ENCODE measurements around the gene TRPV5.

The TRPV5 gene

DNA sequence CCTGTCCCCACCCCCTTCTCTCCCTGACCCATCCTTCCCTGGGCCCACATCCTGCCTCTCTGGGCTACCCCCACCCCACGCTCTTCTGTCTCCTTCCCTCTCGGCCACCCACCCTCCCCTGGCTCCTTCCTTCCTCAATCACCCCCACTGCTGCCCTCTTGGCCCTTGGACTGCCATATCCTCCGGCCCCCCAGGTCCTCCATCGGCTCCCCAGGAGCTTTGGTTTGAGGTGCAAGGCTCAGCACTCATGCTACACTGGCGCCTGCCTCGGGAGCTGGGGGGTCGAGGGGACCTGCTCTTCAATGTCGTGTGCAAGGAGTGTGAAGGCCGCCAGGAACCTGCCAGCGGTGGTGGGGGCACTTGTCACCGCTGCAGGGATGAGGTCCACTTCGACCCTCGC lies 67.8 kb downstream of the TRPV5 start:
- Histone ChIP-seq H3K27ac (ENCODE audit: insufficient read depth in 1 of 2, low read depth in 1 of 2, low read length in 2 of 2, poor library complexity in 1 of 2, severe bottlenecking in 2 of 2) (no peak overlapping the region), H3K27me3 (replicated peaks in 2 of 5; ENCODE audit: control insufficient read depth in 4 of 5, insufficient read depth in 5 of 5, low read length in 4 of 5) (no peaks in the 10 kb centered on the region), H3K4me1 (ENCODE audit: control extremely low read depth in 1 of 4, control insufficient read depth in 4 of 4, insufficient read depth in 4 of 4, low read length in 3 of 4) (peaks cover 0 to 16% (median 15%) of the 10 kb centered on the region in 4 experiments), H3K9me3 (ENCODE audit: control extremely low read depth in 1 of 5, control insufficient read depth in 4 of 5, insufficient read depth in 2 of 5, low read depth in 1 of 5, low read length in 4 of 5) (no peaks in the 10 kb centered on the region), H3K4me3 (ENCODE audit: control insufficient read depth in 1 of 7, extremely low read depth in 1 of 7, insufficient read depth in 4 of 7, low read depth in 2 of 7, low read length in 6 of 7) (peak overlapping the region in 2 of 7 experiments; percentile 7 to 23), H3K36me3 (ENCODE audit: control insufficient read depth in 4 of 4, insufficient read depth in 4 of 4, low read length in 3 of 4) (peaks cover 9 to 38% (median 23%) of the 10 kb centered on the region in 4 experiments)
- ChIA-PET CTCF (interaction anchor here (0.6 to 5.0 kb wide), 18 partner anchors 7 to 443 kb away, joined by 3 to 28 read pairs (median 4); partner anchors contain the start of gene EPHB6), POLR2A (no interaction called here)
- 37% methylated on average over 11 of the region's 13 CpGs for WGBS (ENCODE audit: insufficient coverage)
- no peak for DNase-seq

- ChIA-PET CTCF (interaction anchor here (0.9 to 5.0 kb wide), 11 partner anchors 8 to 257 kb away, joined by 3 to 28 read pairs (median 5); partner anchors contain the start of gene EPHB6), POLR2A (no interaction called here)
- H3K27me3 ChIP-seq (replicated peaks in 2 of 5; ENCODE audit: control insufficient read depth in 4 of 5, insufficient read depth in 5 of 5, low read length in 4 of 5): no peaks in the 10 kb centered on the region
- no peaks in the 10 kb centered on the region for H3K9me3 ChIP-seq (ENCODE audit: control extremely low read depth in 1 of 5, control insufficient read depth in 4 of 5, insufficient read depth in 2 of 5, low read depth in 1 of 5, low read length in 4 of 5)
- H3K36me3 ChIP-seq (ENCODE audit: control insufficient read depth in 4 of 4, insufficient read depth in 4 of 4, low read length in 3 of 4): peaks cover 9 to 32% (median 20%) of the 10 kb centered on the region in 4 experiments
- H3K27ac ChIP-seq (ENCODE audit: insufficient read depth in 1 of 2, low read depth in 1 of 2, low read length in 2 of 2, poor library complexity in 1 of 2, severe bottlenecking in 2 of 2): no peak overlapping the region
- WGBS (ENCODE audit: insufficient coverage): 54% methylated on average over 14 of the region's 14 CpGs
- DNase-seq: no peak
- H3K4me1 ChIP-seq (ENCODE audit: control extremely low read depth in 1 of 4, control insufficient read depth in 4 of 4, insufficient read depth in 4 of 4, low read length in 3 of 4): peaks cover 0 to 16% (median 15%) of the 10 kb centered on the region in 4 experiments
- H3K4me3 ChIP-seq (ENCODE audit: control insufficient read depth in 1 of 7, extremely low read depth in 1 of 7, insufficient read depth in 4 of 7, low read depth in 2 of 7, low read length in 6 of 7): peak overlapping the region in 1 of 7 experiments; percentile 23
These were observed 68.4 kb downstream of the TRPV5 start for GRCh38 chr7:142864980-142865747.

DNA sequence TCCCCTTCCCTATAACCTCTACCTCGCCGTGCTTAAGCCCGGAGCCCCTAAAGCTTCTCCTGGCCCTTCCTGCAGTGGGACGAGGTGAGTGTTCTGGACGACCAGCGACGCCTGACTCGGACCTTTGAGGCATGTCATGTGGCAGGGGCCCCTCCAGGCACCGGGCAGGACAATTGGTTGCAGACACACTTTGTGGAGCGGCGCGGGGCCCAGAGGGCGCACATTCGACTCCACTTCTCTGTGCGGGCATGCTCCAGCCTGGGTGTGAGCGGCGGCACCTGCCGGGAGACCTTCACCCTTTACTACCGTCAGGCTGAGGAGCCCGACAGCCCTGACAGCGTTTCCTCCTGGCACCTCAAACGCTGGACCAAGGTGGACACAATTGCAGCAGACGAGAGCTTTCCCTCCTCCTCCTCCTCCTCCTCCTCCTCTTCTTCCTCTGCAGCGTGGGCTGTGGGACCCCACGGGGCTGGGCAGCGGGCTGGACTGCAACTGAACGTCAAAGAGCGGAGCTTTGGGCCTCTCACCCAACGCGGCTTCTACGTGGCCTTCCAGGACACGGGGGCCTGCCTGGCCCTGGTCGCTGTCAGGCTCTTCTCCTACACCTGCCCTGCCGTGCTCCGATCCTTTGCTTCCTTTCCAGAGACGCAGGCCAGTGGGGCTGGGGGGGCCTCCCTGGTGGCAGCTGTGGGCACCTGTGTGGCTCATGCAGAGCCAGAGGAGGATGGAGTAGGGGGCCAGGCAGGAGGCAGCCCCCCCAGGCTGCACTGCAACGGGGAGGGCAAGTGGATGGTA lies 69.5 kb downstream of the TRPV5 start:
- Histone ChIP-seq H3K4me1 (ENCODE audit: control extremely low read depth in 1 of 4, control insufficient read depth in 4 of 4, insufficient read depth in 4 of 4, low read length in 3 of 4) (peaks cover 0 to 18% (median 15%) of the 10 kb centered on the region in 4 experiments), H3K27me3 (replicated peaks in 2 of 5; ENCODE audit: control insufficient read depth in 4 of 5, insufficient read depth in 5 of 5, low read length in 4 of 5) (no peaks in the 10 kb centered on the region), H3K36me3 (ENCODE audit: control insufficient read depth in 4 of 4, insufficient read depth in 4 of 4, low read length in 3 of 4) (peaks cover 9 to 29% (median 17%) of the 10 kb centered on the region in 4 experiments), H3K4me3 (ENCODE audit: control insufficient read depth in 1 of 7, extremely low read depth in 1 of 7, insufficient read depth in 4 of 7, low read depth in 2 of 7, low read length in 6 of 7) (no peak overlapping the region), H3K27ac (ENCODE audit: insufficient read depth in 1 of 2, low read depth in 1 of 2, low read length in 2 of 2, poor library complexity in 1 of 2, severe bottlenecking in 2 of 2) (no peak overlapping the region), H3K9me3 (ENCODE audit: control extremely low read depth in 1 of 5, control insufficient read depth in 4 of 5, insufficient read depth in 2 of 5, low read depth in 1 of 5, low read length in 4 of 5) (no peaks in the 10 kb centered on the region)
- DNase-seq: no peak
- ChIA-PET POLR2A (no interaction called here), CTCF (interaction anchor here (0.6 to 5.0 kb wide), 6 partner anchors 8 to 490 kb away, joined by 3 to 28 read pairs (median 4); no protein-coding TSS in a partner anchor)
- WGBS (ENCODE audit: insufficient coverage): 98% methylated on average over 34 of the region's 37 CpGs

- Histone ChIP-seq H3K4me3 (ENCODE audit: control insufficient read depth in 1 of 7, extremely low read depth in 1 of 7, insufficient read depth in 4 of 7, low read depth in 2 of 7, low read length in 6 of 7) (no peak overlapping the region), H3K36me3 (ENCODE audit: control insufficient read depth in 4 of 4, insufficient read depth in 4 of 4, low read length in 3 of 4) (peaks cover 9 to 19% (median 14%) of the 10 kb centered on the region in 4 experiments), H3K4me1 (ENCODE audit: control extremely low read depth in 1 of 4, control insufficient read depth in 4 of 4, insufficient read depth in 4 of 4, low read length in 3 of 4) (peaks cover 0 to 18% (median 15%) of the 10 kb centered on the region in 4 experiments), H3K9me3 (ENCODE audit: control extremely low read depth in 1 of 5, control insufficient read depth in 4 of 5, insufficient read depth in 2 of 5, low read depth in 1 of 5, low read length in 4 of 5) (no peaks in the 10 kb centered on the region), H3K27ac (ENCODE audit: insufficient read depth in 1 of 2, low read depth in 1 of 2, low read length in 2 of 2, poor library complexity in 1 of 2, severe bottlenecking in 2 of 2) (no peak overlapping the region), H3K27me3 (replicated peaks in 2 of 5; ENCODE audit: control insufficient read depth in 4 of 5, insufficient read depth in 5 of 5, low read length in 4 of 5) (no peaks in the 10 kb centered on the region)
- DNase-seq: no peak
- 99% methylated on average over 7 of the region's 7 CpGs for WGBS (ENCODE audit: insufficient coverage)
- CTCF ChIA-PET: interaction anchor here (1.5 to 4.5 kb wide), 3 partner anchors 9 to 11 kb away, joined by 4 to 24 read pairs (median 6); no protein-coding TSS in a partner anchor
- POLR2A ChIA-PET: no interaction called here
These were observed 70.7 kb downstream of the TRPV5 start for GRCh38 chr7:142862786-142863400.

GRCh38 chr7:142862351-142862750 lies 71.2 kb downstream of the TRPV5 start:
- Histone ChIP-seq H3K9me3 (ENCODE audit: control extremely low read depth in 1 of 5, control insufficient read depth in 4 of 5, insufficient read depth in 2 of 5, low read depth in 1 of 5, low read length in 4 of 5) (no peaks in the 10 kb centered on the region), H3K27ac (ENCODE audit: insufficient read depth in 1 of 2, low read depth in 1 of 2, low read length in 2 of 2, poor library complexity in 1 of 2, severe bottlenecking in 2 of 2) (no peak overlapping the region), H3K27me3 (replicated peaks in 2 of 5; ENCODE audit: control insufficient read depth in 4 of 5, insufficient read depth in 5 of 5, low read length in 4 of 5) (no peaks in the 10 kb centered on the region), H3K36me3 (ENCODE audit: control insufficient read depth in 4 of 4, insufficient read depth in 4 of 4, low read length in 3 of 4) (peaks cover 9 to 19% (median 12%) of the 10 kb centered on the region in 4 experiments), H3K4me3 (ENCODE audit: control insufficient read depth in 1 of 7, extremely low read depth in 1 of 7, insufficient read depth in 4 of 7, low read depth in 2 of 7, low read length in 6 of 7) (no peak overlapping the region), H3K4me1 (ENCODE audit: control extremely low read depth in 1 of 4, control insufficient read depth in 4 of 4, insufficient read depth in 4 of 4, low read length in 3 of 4) (peaks cover 0 to 18% (median 14%) of the 10 kb centered on the region in 4 experiments)
- ChIA-PET POLR2A (no interaction called here), CTCF (interaction anchor here (1.5 to 4.5 kb wide), 3 partner anchors 8 to 11 kb away, joined by 4 to 24 read pairs (median 6); no protein-coding TSS in a partner anchor)
- no peak for DNase-seq
- 100% methylated on average over 2 of the region's 4 CpGs for WGBS (ENCODE audit: insufficient coverage)

DNA sequence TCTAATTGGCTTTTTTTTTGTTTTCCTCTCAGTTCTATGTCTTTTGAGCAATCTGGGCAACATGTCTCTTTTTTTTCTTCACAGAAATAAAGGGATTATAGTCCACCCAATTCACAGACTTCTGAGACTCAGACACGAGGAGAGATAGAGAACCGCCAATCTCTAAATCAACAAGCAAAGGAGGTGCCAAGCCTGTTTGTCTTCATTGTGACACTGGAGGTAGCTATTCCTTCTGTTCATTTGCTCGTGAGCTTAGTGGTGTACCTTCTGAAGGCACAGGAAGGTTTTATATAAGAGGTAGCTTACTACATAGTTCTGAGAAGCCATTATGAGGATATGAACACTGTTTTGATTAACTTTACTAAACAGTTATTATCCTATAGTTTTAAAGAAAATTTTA lies 72.6 kb downstream of the TRPV5 start:
- Histone ChIP-seq H3K4me3 (ENCODE audit: control insufficient read depth in 1 of 7, extremely low read depth in 1 of 7, insufficient read depth in 4 of 7, low read depth in 2 of 7, low read length in 6 of 7) (no peak overlapping the region), H3K4me1 (ENCODE audit: control extremely low read depth in 1 of 4, control insufficient read depth in 4 of 4, insufficient read depth in 4 of 4, low read length in 3 of 4) (peaks cover 0 to 20% (median 17%) of the 10 kb centered on the region in 4 experiments), H3K27me3 (replicated peaks in 2 of 5; ENCODE audit: control insufficient read depth in 4 of 5, insufficient read depth in 5 of 5, low read length in 4 of 5) (no peaks in the 10 kb centered on the region), H3K9me3 (ENCODE audit: control extremely low read depth in 1 of 5, control insufficient read depth in 4 of 5, insufficient read depth in 2 of 5, low read depth in 1 of 5, low read length in 4 of 5) (no peaks in the 10 kb centered on the region), H3K36me3 (ENCODE audit: control insufficient read depth in 4 of 4, insufficient read depth in 4 of 4, low read length in 3 of 4) (peaks cover 9 to 19% (median 12%) of the 10 kb centered on the region in 4 experiments), H3K27ac (ENCODE audit: insufficient read depth in 1 of 2, low read depth in 1 of 2, low read length in 2 of 2, poor library complexity in 1 of 2, severe bottlenecking in 2 of 2) (no peak overlapping the region)
- no peak for DNase-seq
- ChIA-PET CTCF (interaction anchor here (0.6 to 4.5 kb wide), 4 partner anchors 12 to 354 kb away, joined by 3 to 24 read pairs (median 4); no protein-coding TSS in a partner anchor), POLR2A (no interaction called here)
- 93% methylated on average over 2 of the region's 3 CpGs for WGBS (ENCODE audit: insufficient coverage)
